ENCODE measurements around the gene CCM2L.

Gene CCM2L

GRCh38 chr20:31996996-31997395, 13.2 kb upstream of the CCM2L start:
- DNase-seq (ENCODE audit: low spot score) = no peak

GRCh38 chr20:31998246-31998645, 12.0 kb upstream of the CCM2L start:
- no peak for DNase-seq (ENCODE audit: low spot score)

GRCh38 chr20:32003325-32003724, 6.9 kb upstream of the CCM2L start:
- no peak for DNase-seq (ENCODE audit: low spot score)

- DNase-seq (ENCODE audit: low spot score) = no peak
Observed at GRCh38 chr20:32004963-32005362, 5.3 kb upstream of the CCM2L start.

GRCh38 chr20:32006053-32006452, 4.2 kb upstream of the CCM2L start:
- no peak for DNase-seq (ENCODE audit: low spot score)

- DNase-seq (ENCODE audit: low spot score) = no peak
Observed at GRCh38 chr20:32006841-32007786, 3.1 kb upstream of the CCM2L start.

- DNase-seq (ENCODE audit: low spot score) = no peak
Observed at GRCh38 chr20:32007787-32008616, 2.2 kb upstream of the CCM2L start.

GRCh38 chr20:32009564-32009963, 674 bp upstream of the CCM2L start:
- DNase-seq (ENCODE audit: low spot score) = no peak

- DNase-seq (ENCODE audit: low spot score) = no peak
Observed at GRCh38 chr20:32010666-32011065, 428 bp downstream of the CCM2L start.

- no peak for DNase-seq (ENCODE audit: low spot score)
Observed at GRCh38 chr20:32012159-32012688, 2.0 kb downstream of the CCM2L start.

- DNase-seq (ENCODE audit: low spot score) = no peak
Observed at GRCh38 chr20:32013326-32013725, 3.1 kb downstream of the CCM2L start.

GRCh38 chr20:32017711-32018251, 7.5 kb downstream of the CCM2L start:
- peak; percentile 43 for DNase-seq (ENCODE audit: low spot score)

- DNase-seq (ENCODE audit: low spot score) = peak; percentile 17
Observed at GRCh38 chr20:32018269-32019155, 8.3 kb downstream of the CCM2L start.

- DNase-seq (ENCODE audit: low spot score) = no peak
Observed at GRCh38 chr20:32019156-32019510, 8.9 kb downstream of the CCM2L start.

GRCh38 chr20:32019563-32020463, 9.6 kb downstream of the CCM2L start:
- DNase-seq (ENCODE audit: low spot score) = no peak

GRCh38 chr20:32021091-32021490, 10.9 kb downstream of the CCM2L start:
- DNase-seq (ENCODE audit: low spot score) = no peak

- no peak for DNase-seq (ENCODE audit: low spot score)
Observed at GRCh38 chr20:32024683-32025295, 14.6 kb downstream of the CCM2L start.

- no peak for DNase-seq (ENCODE audit: low spot score)
Observed at GRCh38 chr20:32027643-32028042, 17.4 kb downstream of the CCM2L start.

- no peak for DNase-seq (ENCODE audit: low spot score)
Observed at GRCh38 chr20:32028647-32029372, 18.6 kb downstream of the CCM2L start.

All from CD4-positive, alpha-beta T cell treated with Interleukin-2 at 100 ng/mL for 4 hours (primary cell).